B cell (primary cell): ENCODE data around the gene RP2.

ENCODE experiments used
- EZH2 ChIP-seq: IDR thresholded peaks from 2 replicates; pipeline ENCODE4 v1.6.1; 2012; ENCODE audit warnings: borderline replicate concordance, low read depth, mild to moderate bottlenecking, moderate library complexity, low read length; ENCODE audit not compliant: insufficient read depth, poor library complexity, severe bottlenecking
- TF ChIP-seq, protein P1 (sequence below): fragments of 200-600 bp; IDR thresholded peaks from one replicate; pipeline ENCODE4 v1.8.0; 2022; ENCODE audit warnings: antibody characterized with exemption, mild to moderate bottlenecking

DNA sequence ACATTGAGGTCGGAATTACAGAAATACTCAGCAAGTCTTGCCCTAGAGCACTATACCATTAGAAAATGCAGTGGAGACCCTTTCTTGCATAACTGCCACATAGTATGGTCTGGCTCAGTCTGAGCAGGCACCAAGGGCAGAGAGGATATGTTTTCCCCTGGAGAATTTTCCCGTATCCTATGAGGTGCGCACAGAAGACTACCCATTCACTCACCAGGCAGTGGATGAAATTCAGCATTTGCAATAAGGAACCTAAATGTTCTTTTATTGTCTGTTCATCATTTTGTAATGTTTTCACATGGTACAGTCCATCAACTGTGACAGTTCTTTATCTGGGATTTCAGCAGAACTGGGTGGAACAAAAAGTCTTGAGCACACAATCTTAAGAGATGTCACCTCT lies 90.9 kb downstream of the RP2 start:
- TF ChIP-seq, protein P1, sequence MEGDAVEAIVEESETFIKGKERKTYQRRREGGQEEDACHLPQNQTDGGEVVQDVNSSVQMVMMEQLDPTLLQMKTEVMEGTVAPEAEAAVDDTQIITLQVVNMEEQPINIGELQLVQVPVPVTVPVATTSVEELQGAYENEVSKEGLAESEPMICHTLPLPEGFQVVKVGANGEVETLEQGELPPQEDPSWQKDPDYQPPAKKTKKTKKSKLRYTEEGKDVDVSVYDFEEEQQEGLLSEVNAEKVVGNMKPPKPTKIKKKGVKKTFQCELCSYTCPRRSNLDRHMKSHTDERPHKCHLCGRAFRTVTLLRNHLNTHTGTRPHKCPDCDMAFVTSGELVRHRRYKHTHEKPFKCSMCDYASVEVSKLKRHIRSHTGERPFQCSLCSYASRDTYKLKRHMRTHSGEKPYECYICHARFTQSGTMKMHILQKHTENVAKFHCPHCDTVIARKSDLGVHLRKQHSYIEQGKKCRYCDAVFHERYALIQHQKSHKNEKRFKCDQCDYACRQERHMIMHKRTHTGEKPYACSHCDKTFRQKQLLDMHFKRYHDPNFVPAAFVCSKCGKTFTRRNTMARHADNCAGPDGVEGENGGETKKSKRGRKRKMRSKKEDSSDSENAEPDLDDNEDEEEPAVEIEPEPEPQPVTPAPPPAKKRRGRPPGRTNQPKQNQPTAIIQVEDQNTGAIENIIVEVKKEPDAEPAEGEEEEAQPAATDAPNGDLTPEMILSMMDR = no peak
- TF ChIP-seq EZH2 = no peak
